Motor neuron (in vitro differentiated cells): ENCODE results near the gene BPNT1. TPM values are rescaled to one million over a fixed set of nuclear protein-coding genes. Genes with fewer than 3 reads are reported as not detected.
A peak's percentile ranks its signal among the peaks of the same experiment; 100 is the strongest.

Source experiments
- ATAC-seq, 8 experiments: fragments of 200-7000 bp; cut with Tn5 transposase; replicated peaks in 6 of 8; 2 replicates each; pipeline ENCODE4 v1.8.0; 2021; ENCODE audit warnings: mild to moderate bottlenecking in 8 of 8, moderate library complexity in 8 of 8
- H3K27ac ChIP-seq, 2 donors: fragments of 250-450 bp; sonication (Bioruptor Pico); 2 replicates each; pipeline ENCODE4 v1.9.0; 2021; ENCODE audit warnings: antibody characterized with exemption in 2 of 2, mild to moderate bottlenecking in 2 of 2, moderate library complexity in 1 of 2
- H3K4me1 ChIP-seq, 2 donors: fragments of 250-450 bp; sonication (Bioruptor Pico); replicated peaks in 1 of 2; 2 replicates each; pipeline ENCODE4 v1.6.1; 2021; ENCODE audit warnings: antibody characterized with exemption in 2 of 2, mild to moderate bottlenecking in 2 of 2, moderate library complexity in 1 of 2
- H3K4me3 ChIP-seq, 5 donors: fragments of 250-450 bp; sonication (Bioruptor Pico); 2 replicates each; pipeline ENCODE4 v1.9.0; 2021; ENCODE audit warnings: antibody characterized with exemption in 5 of 5, mild to moderate bottlenecking in 5 of 5, moderate library complexity in 4 of 5
- WGBS, 10 experiments: fragments of 450-650 bp; shearing (Covaris generic); methylation state at CpG; one replicate each; pipeline ENCODE4 v1.0.0; 2022; 5-methylcytosine and 5-hydroxymethylcytosine counted together
- in situ Hi-C, 9 experiments: fragments of 400-800 bp; cut with MboI; loops; one replicate each; pipeline ENCODE4 v1.15.0; 2021; ENCODE audit warnings: low sequenced_read_pairs in 9 of 9, low pct_unique_long_range_greater_than_20kb in 2 of 9; ENCODE audit not compliant: unreplicated experiment in 9 of 9
- total RNA-seq, 8 experiments: library from RNA; unstranded; fragments of 300-600 nt; gene quantifications; 2 replicates each; pipeline versions ENCODE4 v1.2.3 to v1.2.4, GENCODE V29; 2022

BPNT1 gene, protein sequence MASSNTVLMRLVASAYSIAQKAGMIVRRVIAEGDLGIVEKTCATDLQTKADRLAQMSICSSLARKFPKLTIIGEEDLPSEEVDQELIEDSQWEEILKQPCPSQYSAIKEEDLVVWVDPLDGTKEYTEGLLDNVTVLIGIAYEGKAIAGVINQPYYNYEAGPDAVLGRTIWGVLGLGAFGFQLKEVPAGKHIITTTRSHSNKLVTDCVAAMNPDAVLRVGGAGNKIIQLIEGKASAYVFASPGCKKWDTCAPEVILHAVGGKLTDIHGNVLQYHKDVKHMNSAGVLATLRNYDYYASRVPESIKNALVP
- 10 to 100 TPM; 17.9 to 31.0 (median 23.5) TPM for total RNA-seq

DNA sequence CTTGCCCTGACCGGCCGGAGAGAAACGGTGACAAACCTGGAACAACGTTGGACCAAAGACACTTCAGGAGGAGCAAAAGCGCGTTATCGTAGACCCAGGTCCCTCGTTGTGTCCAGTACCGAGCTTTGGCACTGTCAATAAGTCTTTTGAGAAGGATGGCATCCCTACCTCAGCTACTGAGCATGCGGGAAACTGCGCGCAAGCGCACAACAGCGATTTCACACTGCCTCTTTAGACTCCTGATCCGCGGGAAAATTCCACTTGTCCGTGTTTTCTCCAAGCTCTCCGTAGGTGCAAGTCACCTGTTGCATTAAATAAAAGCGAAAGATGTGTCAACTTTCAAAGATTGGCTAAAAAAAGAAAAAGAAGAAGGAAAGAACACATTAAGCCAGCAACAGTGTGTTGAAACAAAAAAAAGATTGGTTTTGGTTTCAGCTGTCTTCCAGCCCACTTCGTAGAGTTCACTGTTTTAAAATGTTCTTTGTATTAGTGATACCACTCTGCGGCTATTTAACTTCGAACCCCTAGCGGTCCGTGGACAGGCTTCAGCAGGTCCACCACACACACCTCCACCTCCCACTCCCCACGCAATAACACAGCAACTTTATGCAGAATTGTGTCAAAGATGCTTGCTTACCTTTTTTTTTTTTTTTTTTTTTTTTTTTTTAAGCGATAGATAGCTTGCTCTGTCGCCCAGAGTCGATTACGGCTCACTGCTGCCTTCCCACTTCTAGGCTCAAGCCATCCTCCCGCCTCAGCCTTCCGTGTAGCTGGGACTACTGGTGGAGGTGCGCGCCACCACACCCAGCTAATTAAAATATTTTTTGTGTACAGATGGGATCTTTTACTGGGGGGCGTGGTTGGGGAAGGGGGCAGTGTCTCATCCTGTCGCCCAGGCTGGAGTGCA lies at the start of gene BPNT1:
TSS of gene BPNT1 (minus strand) at position 139 of the 907 bp plus-strand sequence. CDS start 9,942 bp downstream, outside the sequence.
- in situ Hi-C loops = no loop called here
- peak within 1 kb of the TSS; percentile 54 to 61 (median 55) for H3K4me3 ChIP-seq
- ATAC-seq = peak; percentile 57 to 74 (median 69)
- peak within 1 kb of the TSS in 1 of 2 donors; percentile 18 for H3K27ac ChIP-seq
- WGBS, 10 experiments = 0 to 30% (median 3%) methylated on average over 2 to 33 of the region's 35 CpGs
- H3K4me1 ChIP-seq = peaks cover 1 to 4% of the 10 kb centered on the region in 2 donors

DNA sequence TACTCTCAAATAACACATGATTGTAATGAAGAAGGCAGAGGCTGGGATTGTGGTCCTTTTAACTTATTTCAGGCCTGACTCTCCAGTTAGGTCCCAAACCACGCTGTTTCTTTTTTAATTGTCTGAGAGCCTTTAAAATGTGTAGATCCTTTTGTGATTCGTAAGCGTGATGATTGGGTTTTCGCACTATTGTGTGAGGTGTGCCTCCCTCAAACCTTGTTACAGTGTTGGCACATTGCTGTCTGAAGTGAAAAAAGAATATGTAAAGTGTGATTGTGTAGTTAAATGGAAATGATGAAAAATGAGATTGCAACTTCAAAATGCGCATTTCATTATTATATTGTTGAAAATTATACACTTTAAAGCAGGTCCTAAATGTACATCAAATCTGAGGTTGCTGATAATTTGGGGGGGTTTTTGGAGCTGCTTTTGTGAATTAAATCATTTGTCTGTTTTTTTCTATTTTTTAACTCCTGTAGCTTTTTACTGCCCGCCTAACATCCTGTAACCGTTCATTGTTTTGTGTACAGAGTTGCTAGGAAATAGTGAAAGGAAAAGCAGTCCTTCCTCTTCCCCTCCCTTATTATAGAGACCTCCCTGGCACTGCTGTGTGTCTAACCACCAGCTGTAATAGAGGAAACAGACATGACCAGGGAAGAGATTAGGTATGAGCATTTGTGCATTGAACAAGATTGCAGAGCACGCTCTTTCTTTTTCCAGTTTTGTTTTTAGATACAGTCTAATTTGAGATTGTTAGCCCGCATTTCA lies 47.6 kb upstream of the BPNT1 start:
- Histone ChIP-seq H3K27ac (no peak overlapping the region), H3K4me3 (no peak overlapping the region), H3K4me1 (peaks cover 4 to 7% of the 10 kb centered on the region in 2 donors)
- 63 to 94% (median 79%) methylated on average over 2 to 9 of the region's 9 CpGs for WGBS, 10 experiments
- in situ Hi-C loops = no loop called here
- peak; percentile 41 to 93 (median 68) for ATAC-seq

DNA sequence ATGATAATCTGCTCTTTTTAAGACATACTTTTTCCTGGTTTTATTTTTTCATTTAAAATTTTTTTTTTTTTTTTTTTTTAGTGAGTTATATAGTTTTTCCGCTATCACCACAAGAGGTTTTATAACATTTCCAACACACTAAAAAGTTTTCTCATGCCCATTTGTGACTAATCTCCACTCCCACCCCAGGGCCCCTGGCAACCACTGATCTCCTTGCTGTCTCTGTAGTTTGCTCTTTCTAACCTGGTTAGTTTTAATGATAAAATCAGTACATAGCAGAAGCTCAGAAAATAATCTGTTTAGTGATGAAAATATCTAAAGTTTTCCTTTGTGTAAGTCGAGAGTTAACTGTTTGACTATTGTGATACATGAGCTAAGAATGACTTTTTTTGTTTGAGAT lies 46.2 kb upstream of the BPNT1 start:
- H3K4me3 ChIP-seq = no peak overlapping the region
- H3K27ac ChIP-seq = no peak overlapping the region
- in situ Hi-C loops = no loop called here
- H3K4me1 ChIP-seq = peaks cover 4 to 7% of the 10 kb centered on the region in 2 donors
- WGBS, 10 experiments = 20 to 100% (median 89%) methylated on average over 1 to 2 of the region's 2 CpGs; no CpG with 5 or more reads in 1 of the 10 experiments
- no peak for ATAC-seq

DNA sequence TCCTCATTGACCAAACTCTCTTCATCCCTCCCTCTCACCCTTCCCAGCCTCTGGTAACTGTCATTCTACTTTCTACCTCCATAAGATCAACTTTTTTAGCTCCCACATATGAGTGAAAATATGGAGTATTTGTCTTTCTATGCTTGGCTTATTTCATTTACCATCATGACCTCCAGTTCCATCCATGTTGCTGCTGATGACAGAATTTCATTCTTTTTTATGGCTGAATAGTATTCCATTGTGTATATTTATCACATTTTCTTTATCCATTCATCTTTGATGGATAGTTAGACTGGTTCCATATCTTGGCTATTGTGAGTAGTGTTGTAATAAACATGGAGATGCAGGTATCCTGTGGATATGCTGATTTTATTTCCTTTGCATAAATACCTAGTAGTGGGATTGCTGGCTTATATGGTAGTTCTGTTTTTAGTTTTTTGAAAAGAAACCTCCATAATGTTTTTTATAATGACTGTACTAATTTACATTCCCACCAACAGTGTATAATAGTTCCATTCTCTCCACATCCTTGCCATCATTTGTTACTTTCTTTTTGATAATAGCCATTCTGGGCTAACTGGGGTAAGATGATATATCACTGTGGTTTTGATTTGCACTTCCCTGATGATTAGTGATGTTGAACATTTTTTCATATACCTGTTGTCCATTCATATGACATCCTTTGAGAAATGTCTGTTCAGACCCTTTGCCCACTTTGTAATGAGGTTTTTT lies 40.1 kb upstream of the BPNT1 start:
- ATAC-seq = no peak

DNA sequence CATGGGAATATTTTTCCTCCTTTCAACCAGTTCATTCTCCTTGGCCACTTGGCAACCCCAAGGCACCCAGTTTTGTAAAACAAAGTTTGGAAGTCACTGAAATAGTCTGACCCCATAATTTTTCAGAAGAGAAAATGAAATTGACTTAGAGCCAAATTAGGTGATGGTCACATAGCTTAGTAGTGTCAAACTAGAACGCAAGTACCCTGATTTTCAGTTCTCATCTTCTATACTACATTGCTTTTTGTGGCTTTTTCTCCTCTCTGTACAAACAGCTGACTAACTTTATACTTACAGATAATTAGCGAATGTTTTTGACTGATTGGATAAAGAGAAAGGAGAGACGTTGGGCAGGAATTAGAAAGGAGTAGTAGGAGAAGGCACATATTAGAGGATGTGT lies 37.5 kb upstream of the BPNT1 start:
- in situ Hi-C loops = no loop called here
- no peak overlapping the region for H3K27ac ChIP-seq
- WGBS, 10 experiments = 85 to 100% (median 91%) methylated on average over 1 to 3 of the region's 3 CpGs
- no peaks in the 10 kb centered on the region for H3K4me1 ChIP-seq
- no peak for ATAC-seq
- H3K4me3 ChIP-seq = no peak overlapping the region

More for the DNA sequence above, 40.1 kb upstream of the BPNT1 start:
- in situ Hi-C loops = no loop called here
- Histone ChIP-seq H3K4me3 (no peak overlapping the region), H3K4me1 (no peaks in the 10 kb centered on the region), H3K27ac (no peak overlapping the region)

DNA sequence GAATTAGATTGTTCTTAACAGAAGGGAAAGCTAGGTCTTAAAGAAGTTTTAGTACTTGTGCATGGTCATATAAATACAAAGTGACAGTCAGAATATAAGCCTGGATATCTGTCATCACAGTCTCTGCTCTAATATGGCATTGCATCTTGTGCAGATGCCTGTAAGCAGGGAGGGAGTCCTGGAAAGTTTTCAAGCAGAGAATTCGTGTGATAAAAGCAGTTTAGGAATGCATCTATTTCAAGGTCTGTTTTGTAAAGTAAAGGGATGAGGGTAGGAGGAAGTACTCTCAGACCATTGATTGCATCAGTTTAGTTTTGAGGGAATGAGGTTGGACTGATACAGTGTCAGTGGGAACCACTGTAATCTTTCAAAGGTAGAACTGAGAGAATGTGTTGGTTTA lies 35.0 kb upstream of the BPNT1 start:
- WGBS, 10 experiments = 9 to 80% (median 60%) methylated on average over 1 of the region's 1 CpG; no CpG with 5 or more reads in 2 of the 10 experiments
- in situ Hi-C loops = loop anchor here in 1 of 9 experiments (25.0 kb wide), 1 partner anchor 112 kb away; no protein-coding TSS in a partner anchor
- no peaks in the 10 kb centered on the region for H3K4me1 ChIP-seq
- no peak overlapping the region for H3K27ac ChIP-seq
- no peak overlapping the region for H3K4me3 ChIP-seq
- ATAC-seq = no peak

DNA sequence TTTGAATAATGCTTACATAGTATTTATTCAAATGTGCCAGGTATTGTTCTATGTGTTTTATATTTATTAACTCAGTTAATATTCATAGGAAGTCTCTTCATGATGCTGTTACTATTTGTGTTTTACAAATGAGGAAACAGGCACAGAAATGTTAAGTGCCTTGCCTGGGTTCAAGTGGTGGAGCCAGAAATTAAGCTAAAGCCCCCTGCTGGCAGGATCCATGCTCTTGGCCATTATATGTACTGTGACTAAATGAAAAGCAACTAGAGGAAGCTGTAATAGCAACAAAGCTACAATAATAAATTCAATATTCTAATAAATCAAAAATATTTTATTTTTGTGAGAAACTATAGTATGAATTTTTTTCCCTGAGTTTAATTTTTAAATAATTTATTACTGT lies 34.3 kb upstream of the BPNT1 start:
- in situ Hi-C loops = loop anchor here in 1 of 9 experiments (25.0 kb wide), 1 partner anchor 112 kb away; no protein-coding TSS in a partner anchor
- H3K27ac ChIP-seq = no peak overlapping the region
- H3K4me3 ChIP-seq = no peak overlapping the region
- H3K4me1 ChIP-seq = no peaks in the 10 kb centered on the region
- no peak for ATAC-seq

DNA sequence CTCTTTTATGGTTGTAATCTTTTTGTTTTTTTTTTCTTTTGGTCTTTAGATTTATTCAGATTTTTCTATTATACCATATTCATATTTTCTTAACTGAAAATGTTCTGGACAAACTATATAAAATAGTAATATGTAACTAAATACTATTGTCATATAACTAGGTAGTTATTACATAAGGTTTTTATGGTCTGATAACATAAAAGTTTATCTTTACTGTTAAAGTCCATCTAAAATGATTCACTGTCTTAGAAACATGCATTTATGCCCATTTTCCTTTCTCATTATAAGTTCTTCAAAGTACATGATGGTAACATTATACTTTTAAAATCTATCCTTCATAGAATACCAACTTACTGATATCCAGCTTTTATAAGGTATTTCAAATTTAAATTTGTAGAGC lies 33.5 kb upstream of the BPNT1 start:
- no peaks in the 10 kb centered on the region for H3K4me1 ChIP-seq
- H3K4me3 ChIP-seq = no peak overlapping the region
- no peak for ATAC-seq
- in situ Hi-C loops = loop anchor here in 1 of 9 experiments (25.0 kb wide), 1 partner anchor 111 kb away; no protein-coding TSS in a partner anchor
- H3K27ac ChIP-seq = no peak overlapping the region

DNA sequence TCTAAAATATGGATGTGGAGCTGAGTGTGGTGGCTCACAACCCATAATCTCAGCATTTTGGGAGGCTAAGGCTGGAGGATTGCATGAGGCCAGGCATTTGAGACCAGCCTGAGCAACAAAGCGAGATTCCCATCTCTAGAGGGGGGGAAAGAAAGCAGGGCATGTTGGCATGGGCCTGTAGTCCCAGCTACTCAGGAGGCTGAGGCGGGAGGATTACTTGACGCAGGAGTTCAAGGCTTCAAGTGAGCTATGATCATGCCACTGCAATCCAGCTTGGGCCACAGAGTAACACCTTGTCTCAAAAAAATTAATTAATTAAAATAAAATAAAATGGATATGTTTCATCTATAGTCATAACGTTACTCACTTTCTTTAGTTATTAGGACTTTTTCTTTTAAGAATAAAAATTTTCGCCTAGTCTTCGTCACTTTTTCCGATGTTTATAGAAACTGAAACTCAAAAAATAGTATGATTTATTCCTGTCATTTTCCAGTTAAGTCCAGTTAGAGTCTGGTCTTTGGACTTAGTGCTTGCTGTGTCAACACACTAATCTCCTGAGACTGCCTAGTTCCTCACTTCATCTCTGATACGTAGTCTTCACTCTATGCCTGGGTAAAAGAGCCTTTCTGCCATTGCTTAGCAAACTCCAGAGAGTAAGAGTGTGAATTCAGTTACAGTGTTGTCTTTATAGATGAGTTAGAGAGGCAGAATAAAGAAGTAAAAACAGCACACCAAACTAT lies 32.4 kb upstream of the BPNT1 start:
- no peak overlapping the region for H3K27ac ChIP-seq
- ATAC-seq = no peak
- in situ Hi-C loops = loop anchor here in 1 of 9 experiments (25.0 kb wide), 1 partner anchor 110 kb away; no protein-coding TSS in a partner anchor
- 86 to 100% (median 98%) methylated on average over 4 to 8 of the region's 8 CpGs; no CpG with 5 or more reads in 1 of the 10 experiments for WGBS, 10 experiments
- H3K4me1 ChIP-seq = no peaks in the 10 kb centered on the region
- H3K4me3 ChIP-seq = no peak overlapping the region

DNA sequence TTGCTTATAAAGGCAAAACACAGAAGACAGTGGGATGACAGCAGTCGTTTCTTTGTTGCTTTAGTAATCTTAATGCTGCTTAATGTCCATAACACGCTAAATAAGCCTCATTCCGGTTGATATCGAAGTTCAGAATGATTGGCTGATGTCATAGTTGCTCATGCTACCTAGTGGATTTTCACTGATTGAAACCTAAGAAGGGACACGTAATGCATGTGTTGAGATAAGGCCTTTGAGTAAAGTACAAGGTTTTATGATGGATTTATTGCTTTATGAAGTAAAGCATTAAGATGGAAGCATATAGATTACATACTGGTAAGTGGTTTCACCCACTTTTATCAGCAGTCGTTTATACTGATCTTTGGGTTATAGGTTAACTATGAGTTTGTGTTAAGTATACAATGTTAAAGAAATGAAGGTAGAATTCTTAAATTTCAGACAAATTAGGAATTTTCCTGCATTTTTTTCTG lies 29.5 kb upstream of the BPNT1 start:
- no peak for ATAC-seq
- in situ Hi-C loops = loop anchor here in 1 of 9 experiments (25.0 kb wide), 1 partner anchor 107 kb away; no protein-coding TSS in a partner anchor
- no peaks in the 10 kb centered on the region for H3K4me1 ChIP-seq
- 74 to 100% (median 89%) methylated on average over 1 to 6 of the region's 6 CpGs for WGBS, 10 experiments
- H3K27ac ChIP-seq = no peak overlapping the region
- H3K4me3 ChIP-seq = no peak overlapping the region

DNA sequence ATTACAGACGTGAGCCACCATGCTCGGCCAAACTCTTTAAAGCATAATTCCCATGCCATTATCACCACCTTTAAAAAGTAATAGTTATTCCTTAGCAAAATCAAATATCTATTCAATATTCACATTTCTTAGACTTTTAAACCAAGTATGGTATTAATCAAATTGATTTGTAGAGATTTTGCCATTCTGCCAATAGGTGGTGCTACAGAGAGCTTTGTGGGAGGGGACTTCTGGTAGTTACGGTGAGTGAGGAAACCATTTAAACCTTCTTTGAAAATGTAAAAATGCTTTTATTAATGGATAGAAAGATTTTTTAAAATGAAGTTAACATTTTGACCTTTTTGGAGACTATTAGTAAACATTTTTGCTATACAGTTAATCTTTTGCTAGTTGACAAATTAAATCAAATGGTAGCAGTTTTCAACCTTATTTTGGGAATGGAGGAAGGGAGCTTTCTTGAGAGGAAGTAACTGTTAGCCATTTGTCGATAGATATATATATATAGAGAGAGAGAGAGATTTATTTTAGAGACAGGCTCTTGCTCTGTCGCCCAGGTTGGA lies 23.6 kb upstream of the BPNT1 start:
- WGBS, 10 experiments = 50 to 95% (median 86%) methylated on average over 1 to 5 of the region's 5 CpGs
- in situ Hi-C loops = loop anchor here in 1 of 9 experiments (25.0 kb wide), 1 partner anchor 101 kb away; no protein-coding TSS in a partner anchor
- no peaks in the 10 kb centered on the region for H3K4me1 ChIP-seq
- no peak overlapping the region for H3K4me3 ChIP-seq
- no peak overlapping the region for H3K27ac ChIP-seq
- ATAC-seq = peak in 2 of 8 experiments; percentile 17 to 33
